Right lobe of liver (tissue), 6 donors: ENCODE results near the gene ERC2. TPM values are rescaled to one million over a fixed set of nuclear protein-coding genes. Genes with fewer than 3 reads are reported as not detected.

Experiments used
- ATAC-seq, 4 donors: fragments of 200-7000 bp; cut with Tn5 transposase; one replicate each; pipeline ENCODE4 v1.9.1; 2020; ENCODE audit warnings: mild to moderate bottlenecking in 4 of 4, moderate library complexity in 4 of 4
- DNase-seq, 3 donors: peaks; one replicate each; pipeline ENCODE4 v3.0.0-alpha.2; 2020
- H3K27ac ChIP-seq, 3 donors: fragments of 200-600 bp; one replicate each; pipeline ENCODE4 v1.8.0; 2022
- H3K27me3 ChIP-seq, 2 donors: fragments of 200-600 bp; one replicate each; pipeline ENCODE4 v1.8.0; 2022
- H3K36me3 ChIP-seq, 4 donors: fragments of 200-600 bp; sonication (generic) in 1 of 4; one replicate each; pipeline versions ENCODE4 v1.5.1 to v1.8.0; 2017 to 2022; ENCODE audit warnings: control low read depth in 1 of 4
- H3K4me1 ChIP-seq, 4 donors: fragments of 200-600 bp; sonication (generic) in 1 of 4; one replicate each; pipeline versions ENCODE4 v1.5.1 to v1.8.0; 2017 to 2022; ENCODE audit warnings: control low read depth in 1 of 4
- H3K4me3 ChIP-seq, 3 donors: fragments of 200-600 bp; one replicate each; pipeline ENCODE4 v1.8.0; 2022
- H3K9me3 ChIP-seq, 4 donors: fragments of 200-600 bp; sonication (generic) in 1 of 4; one replicate each; pipeline versions ENCODE4 v1.5.1 to v1.8.0; 2017 to 2022; ENCODE audit warnings: control low read depth in 1 of 4
- POLR2A ChIP-seq: fragments of 450-650 bp; IDR thresholded peaks from one replicate; pipeline ENCODE4 v1.6.1; 2017; ENCODE audit warnings: antibody characterized with exemption, mild to moderate bottlenecking
- WGBS: methylation state at CpG from one replicate; pipeline ENCODE4 v1.1.6; 2018; ENCODE audit warnings: low coverage, low lambda C conversion rate; ENCODE audit not compliant: insufficient coverage; ENCODE audit errors: missing lambda C conversion rate; 5-methylcytosine and 5-hydroxymethylcytosine counted together
- intact Hi-C, 2 donors: fragments of 100-400 bp; cut with DNase I; formaldehyde crosslinking; loops; one replicate each; pipeline versions ENCODE4 v1.11.2 to v1.14.1; 2022
- total RNA-seq, 6 experiments: library from RNA; depleted of rRNA in 2 of 6; stranded (reverse); fragments of >200 nt in 2 of 6; fragmentation: NEBNext Ultra II Directional in 3 of 6; extraction: Animal tissue kit (Norgen Biotek cat#: 25700) in 3 of 6; gene quantifications; one replicate each; pipeline versions ENCODE4 v1.1.0 to v1.2.4, GENCODE V29; 2016 to 2023
- TF ChIP-seq, protein P1 (sequence below), 4 donors: fragments of 200-600 bp in 3 of 4; fragments of 450-650 bp in 1 of 4; IDR thresholded peaks; one replicate each; pipeline versions ENCODE4 v1.5.1 to v1.8.0; 2016 to 2022; ENCODE audit warnings: antibody characterized with exemption in 4 of 4, mild to moderate bottlenecking in 2 of 4
- donor health status: DM: no; HTN: yes; CAD: no.
- donor health status: DM: no; HTN: no; CAD: no.
- donor health status: DM: no; HTN: no; CAD: no.
- donor health status: DM: no; HTN: yes; CAD: no.
- donor health status: DM: no; HTN: yes; CAD: no.

ERC2 gene
- total RNA-seq, 6 experiments from 2014 or later, result not detected

DNA sequence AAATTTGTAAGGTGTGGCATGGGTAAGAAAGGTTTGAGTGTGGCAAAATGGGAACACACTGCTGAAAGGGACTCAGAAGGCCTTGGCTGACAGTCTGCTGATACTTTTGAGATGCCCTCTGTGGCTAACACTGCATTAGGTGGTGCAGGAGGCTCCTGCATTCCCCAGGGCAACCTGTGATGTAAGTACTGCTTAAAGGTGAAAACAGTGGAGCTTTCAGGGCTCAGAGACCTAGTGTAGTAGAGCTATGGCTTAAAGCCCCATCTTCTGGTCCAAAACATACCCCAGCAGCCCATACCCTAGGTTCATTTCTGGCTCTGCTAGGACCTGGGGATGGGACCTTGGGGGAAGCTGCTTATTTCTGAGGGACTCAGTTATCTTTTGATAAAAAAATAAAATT is 374.1 kb downstream of the ERC2 start:
- DNase-seq (no peak), ATAC-seq (no peak)
- H3K9me3 ChIP-seq, result no peaks in the 10 kb centered on the region
- H3K27ac ChIP-seq, result no peak overlapping the region
- intact Hi-C loops, result no loop called here
- no peaks in the 10 kb centered on the region for H3K4me1 ChIP-seq
- no peaks in the 10 kb centered on the region for H3K36me3 ChIP-seq
- H3K4me3 ChIP-seq, result no peak overlapping the region
- H3K27me3 ChIP-seq, result no peaks in the 10 kb centered on the region
- no peak for TF ChIP-seq POLR2A
- TF ChIP-seq, protein P1, sequence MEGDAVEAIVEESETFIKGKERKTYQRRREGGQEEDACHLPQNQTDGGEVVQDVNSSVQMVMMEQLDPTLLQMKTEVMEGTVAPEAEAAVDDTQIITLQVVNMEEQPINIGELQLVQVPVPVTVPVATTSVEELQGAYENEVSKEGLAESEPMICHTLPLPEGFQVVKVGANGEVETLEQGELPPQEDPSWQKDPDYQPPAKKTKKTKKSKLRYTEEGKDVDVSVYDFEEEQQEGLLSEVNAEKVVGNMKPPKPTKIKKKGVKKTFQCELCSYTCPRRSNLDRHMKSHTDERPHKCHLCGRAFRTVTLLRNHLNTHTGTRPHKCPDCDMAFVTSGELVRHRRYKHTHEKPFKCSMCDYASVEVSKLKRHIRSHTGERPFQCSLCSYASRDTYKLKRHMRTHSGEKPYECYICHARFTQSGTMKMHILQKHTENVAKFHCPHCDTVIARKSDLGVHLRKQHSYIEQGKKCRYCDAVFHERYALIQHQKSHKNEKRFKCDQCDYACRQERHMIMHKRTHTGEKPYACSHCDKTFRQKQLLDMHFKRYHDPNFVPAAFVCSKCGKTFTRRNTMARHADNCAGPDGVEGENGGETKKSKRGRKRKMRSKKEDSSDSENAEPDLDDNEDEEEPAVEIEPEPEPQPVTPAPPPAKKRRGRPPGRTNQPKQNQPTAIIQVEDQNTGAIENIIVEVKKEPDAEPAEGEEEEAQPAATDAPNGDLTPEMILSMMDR (IDR thresholded peaks at IDR 0.05), result no peak

DNA sequence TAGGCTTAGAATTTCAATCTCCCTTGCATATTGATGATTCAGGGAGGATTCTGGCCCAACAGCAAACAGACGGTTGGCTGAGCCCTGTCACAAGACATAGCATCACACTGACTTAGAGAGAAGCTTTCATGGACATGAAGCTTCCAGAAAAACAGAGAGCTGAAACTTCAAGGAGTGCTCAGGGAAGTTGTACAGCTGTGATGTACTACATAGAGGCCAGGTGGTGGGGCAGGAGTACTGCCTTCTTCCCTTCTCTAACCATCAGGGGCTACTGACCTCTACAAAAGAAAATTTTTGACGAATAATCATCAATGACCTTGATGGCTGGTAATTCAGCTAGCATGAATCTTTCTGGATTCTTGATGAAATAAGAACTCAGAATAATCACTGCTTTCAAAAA is 378.5 kb downstream of the ERC2 start:
- no peaks in the 10 kb centered on the region for H3K27me3 ChIP-seq

DNA sequence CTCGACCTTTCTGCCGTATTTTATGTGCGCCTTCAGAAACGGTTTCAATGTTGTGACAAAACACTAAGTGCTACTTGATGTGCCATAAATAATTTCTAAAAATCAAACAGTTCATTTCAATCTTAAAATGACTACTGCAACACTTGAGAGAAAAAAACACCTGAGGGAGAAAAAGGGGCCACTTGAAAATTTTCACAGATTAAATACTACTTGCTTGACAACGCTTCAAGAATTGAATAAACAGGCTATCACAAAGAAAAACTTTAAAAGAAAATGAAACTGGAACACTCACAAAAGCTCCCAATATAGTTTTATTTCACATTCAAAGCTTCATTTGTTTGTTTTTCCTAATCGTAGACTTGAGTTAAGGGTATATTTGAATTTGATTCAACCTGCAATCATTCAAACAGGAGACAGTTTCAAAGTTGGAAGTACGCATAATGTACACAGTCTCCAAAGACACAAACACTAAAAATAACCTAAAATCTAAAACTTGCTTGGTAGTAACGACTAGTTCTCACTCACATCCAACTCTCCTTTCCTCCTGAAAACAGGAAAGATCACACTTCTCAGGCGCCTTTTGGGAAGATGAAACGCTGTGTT is 380.7 kb downstream of the ERC2 start:
- Histone ChIP-seq H3K27ac (no peak overlapping the region), H3K9me3 (no peaks in the 10 kb centered on the region), H3K36me3 (no peaks in the 10 kb centered on the region), H3K27me3 (no peaks in the 10 kb centered on the region), H3K4me1 (no peaks in the 10 kb centered on the region), H3K4me3 (no peak overlapping the region)
- ATAC-seq (no peak), DNase-seq (no peak)
- TF ChIP-seq, protein P1 (IDR thresholded peaks at IDR 0.05), result no peak
- no peak for TF ChIP-seq POLR2A
- intact Hi-C loops, result no loop called here
- WGBS, result 61% methylated on average over 10 of the region's 10 CpGs

More for the DNA sequence above, 378.5 kb downstream of the ERC2 start:
- no peak for ATAC-seq
- WGBS, result 61% methylated on average over 2 of the region's 2 CpGs
- H3K36me3 ChIP-seq, result no peaks in the 10 kb centered on the region
- H3K4me1 ChIP-seq, result no peaks in the 10 kb centered on the region
- TF ChIP-seq, protein P1 (IDR thresholded peaks at IDR 0.05), result no peak
- no peak for TF ChIP-seq POLR2A
- DNase-seq, result no peak
- no peak overlapping the region for H3K27ac ChIP-seq
- intact Hi-C loops, result no loop called here
- H3K4me3 ChIP-seq, result no peak overlapping the region
- H3K9me3 ChIP-seq, result no peaks in the 10 kb centered on the region

GRCh38 chr3:56086355-56086754 is 381.9 kb downstream of the ERC2 start:
- no peaks in the 10 kb centered on the region for H3K9me3 ChIP-seq
- no peaks in the 10 kb centered on the region for H3K36me3 ChIP-seq
- TF ChIP-seq POLR2A, result no peak
- TF ChIP-seq, protein P1 (IDR thresholded peaks at IDR 0.05), result no peak
- WGBS, result 26% methylated on average over 1 of the region's 1 CpG
- H3K27me3 ChIP-seq, result no peaks in the 10 kb centered on the region
- no peak for DNase-seq
- no peak overlapping the region for H3K27ac ChIP-seq
- intact Hi-C loops, result no loop called here
- H3K4me1 ChIP-seq, result no peaks in the 10 kb centered on the region
- no peak for ATAC-seq
- H3K4me3 ChIP-seq, result no peak overlapping the region

GRCh38 chr3:56081246-56081645 is 387.0 kb downstream of the ERC2 start:
- Histone ChIP-seq H3K36me3 (no peaks in the 10 kb centered on the region), H3K9me3 (no peaks in the 10 kb centered on the region), H3K27me3 (no peaks in the 10 kb centered on the region), H3K4me1 (no peaks in the 10 kb centered on the region), H3K4me3 (no peak overlapping the region), H3K27ac (no peak overlapping the region)
- no peak for ATAC-seq
- intact Hi-C loops, result no loop called here
- DNase-seq, result no peak
- TF ChIP-seq, protein P1 (IDR thresholded peaks at IDR 0.05), result no peak
- no peak for TF ChIP-seq POLR2A
- 42% methylated on average over 2 of the region's 2 CpGs for WGBS
